ENCODE measurements around the gene TBXAS1.
"Not testable (repeated sequence)": the region's sequence is repeated elsewhere in the genome, so short reads cannot be mapped to it uniquely, and the experiment has no call there.

Gene TBXAS1

DNA sequence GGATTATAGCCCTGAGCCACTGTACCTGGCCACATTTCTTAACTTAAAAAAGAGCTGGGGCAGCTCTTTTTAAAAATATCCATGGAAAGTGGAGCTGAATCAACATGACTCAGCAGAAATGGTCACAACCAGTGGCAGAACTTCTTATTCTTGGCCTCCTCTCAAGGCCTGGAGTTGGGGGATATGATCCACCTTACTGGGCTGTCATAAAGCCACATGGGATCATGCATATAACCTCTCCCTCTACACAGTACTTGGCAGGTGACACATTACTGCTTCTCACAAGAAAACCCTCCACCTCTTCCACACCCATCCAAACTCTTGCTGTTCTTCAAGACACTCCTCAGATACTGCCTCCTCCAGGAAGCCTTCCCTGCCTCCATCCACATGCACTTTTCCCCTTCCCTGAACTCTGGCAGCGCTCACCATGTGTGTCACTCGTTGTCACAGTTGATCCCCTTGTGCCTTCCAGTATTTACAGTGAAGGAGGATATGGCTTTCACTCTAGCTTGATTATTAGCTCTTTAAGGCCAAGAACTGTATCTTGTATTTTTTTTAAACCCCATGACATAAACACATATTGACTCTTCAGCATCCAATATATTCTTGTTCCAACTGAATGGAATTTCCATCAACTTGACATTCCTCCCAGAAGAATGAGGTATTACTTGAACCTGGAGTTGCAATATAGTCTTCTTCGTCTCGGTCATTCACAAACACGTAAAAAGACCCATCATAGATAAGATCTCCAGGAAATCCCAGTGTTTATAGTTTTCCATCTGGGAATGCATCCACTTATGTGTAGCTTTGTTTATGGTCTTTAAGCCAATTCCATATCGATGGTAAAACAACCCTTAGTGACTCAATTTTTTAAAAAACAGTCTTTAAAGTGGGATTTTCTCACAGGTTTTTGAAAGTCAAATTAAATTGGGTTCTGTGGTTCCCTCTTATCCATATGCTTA is 85.5 kb downstream of the TBXAS1 start:
- peak; percentile 39 for DNase-seq (ENCODE audit: low read depth, low spot score)

DNA sequence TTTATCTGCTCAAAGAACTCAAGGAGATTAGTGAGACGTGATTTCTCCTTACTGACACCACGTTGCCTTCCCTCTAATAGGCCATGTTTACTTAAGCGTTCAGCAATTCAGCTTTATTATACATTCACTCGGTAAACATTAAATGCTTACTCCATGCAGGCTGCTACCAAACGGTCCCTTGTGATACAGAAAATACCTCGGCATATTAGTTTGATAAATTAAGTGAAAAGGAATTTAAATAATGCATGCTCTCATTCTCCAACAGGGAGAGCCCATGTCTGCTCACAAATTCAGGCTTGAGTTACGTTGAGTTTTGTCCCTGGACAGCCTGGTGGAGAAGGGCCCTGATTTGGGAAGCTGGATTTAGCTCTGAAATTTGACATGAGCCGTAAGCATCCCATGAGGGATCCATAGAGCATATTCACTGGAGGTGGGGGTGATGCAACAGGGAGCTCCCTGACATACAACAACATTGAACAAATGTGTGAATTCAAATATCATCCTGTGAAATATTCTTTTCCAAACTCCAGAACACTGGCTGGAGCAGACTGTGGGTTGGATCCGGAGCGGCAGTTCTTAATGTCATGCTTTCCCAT is 86.3 kb downstream of the TBXAS1 start:
- DNase-seq (ENCODE audit: low read depth, low spot score) = peak; percentile 70

DNA sequence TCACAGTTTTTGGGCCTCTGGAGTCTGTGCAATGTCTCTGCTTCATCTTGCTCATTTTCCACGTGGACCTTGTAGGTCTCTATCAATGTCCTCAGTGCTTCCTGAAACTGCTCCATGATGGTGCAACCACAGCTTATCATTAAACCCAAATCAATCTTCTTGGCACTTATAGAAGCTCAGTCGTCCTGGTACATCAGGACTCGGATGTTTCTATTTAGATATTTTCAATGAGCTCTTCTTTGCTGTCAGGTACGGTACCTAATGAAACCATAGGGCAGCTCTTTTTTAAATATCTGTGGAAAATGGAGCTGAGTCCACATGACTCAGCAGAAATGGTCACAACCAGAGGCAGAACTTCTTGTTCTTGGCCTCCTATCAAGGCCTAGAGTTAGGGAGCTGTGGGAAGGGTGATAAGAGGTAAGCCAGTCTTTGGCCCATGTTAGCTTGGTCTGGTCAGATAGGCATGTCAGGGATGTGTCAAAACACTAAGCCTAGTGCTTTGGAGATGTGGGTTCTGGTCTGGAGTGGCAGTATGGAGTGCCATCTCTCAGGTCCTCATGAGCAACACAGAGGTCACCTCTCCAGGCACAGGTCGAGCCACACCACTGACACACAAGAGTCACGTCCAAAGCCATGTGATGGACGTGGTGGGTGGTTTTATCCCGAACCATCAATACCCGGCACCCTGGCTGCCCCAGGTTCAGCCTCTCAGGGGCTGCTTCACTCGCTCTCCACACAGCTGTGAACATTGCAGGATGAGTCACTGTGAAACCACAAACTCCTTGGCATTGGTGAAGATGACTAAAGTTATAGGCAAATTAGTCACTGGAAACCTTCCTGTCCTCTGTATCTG is 87.0 kb downstream of the TBXAS1 start:
- DNase-seq (ENCODE audit: low read depth, low spot score) = peak; percentile 96

DNA sequence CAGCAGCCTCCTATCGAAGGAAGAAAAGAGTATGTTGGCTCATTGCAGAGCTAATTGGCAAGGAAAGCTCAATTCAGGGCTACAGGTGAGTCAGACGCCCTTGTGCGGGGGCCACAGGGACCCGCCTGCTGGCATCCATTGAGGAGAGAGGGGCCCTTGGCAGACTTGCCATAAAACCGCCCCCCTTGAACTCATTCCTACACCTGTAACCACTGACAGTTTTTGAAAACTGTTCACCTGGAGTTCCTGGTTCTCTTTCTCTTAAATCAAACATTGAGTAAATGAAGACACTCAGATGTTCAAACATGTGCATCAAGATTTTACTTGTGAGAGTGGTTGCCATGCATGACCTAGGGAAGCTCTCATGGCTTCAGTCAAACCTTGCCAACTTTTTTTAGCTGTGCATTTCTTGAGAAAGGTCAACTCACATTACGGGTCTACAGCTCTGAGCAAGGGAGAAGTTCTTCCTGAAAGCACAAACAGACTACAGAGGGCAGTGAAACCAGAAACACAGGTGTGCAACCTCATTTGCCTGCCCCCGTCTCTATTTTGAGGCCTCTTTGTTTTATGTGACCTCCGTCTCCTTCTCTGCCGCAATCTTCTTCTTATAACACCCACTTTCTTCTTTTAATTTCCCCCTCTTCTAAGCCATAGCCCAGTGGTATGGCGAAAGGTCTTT is 87.8 kb downstream of the TBXAS1 start:
- no peak for DNase-seq (ENCODE audit: low read depth, low spot score)

DNA sequence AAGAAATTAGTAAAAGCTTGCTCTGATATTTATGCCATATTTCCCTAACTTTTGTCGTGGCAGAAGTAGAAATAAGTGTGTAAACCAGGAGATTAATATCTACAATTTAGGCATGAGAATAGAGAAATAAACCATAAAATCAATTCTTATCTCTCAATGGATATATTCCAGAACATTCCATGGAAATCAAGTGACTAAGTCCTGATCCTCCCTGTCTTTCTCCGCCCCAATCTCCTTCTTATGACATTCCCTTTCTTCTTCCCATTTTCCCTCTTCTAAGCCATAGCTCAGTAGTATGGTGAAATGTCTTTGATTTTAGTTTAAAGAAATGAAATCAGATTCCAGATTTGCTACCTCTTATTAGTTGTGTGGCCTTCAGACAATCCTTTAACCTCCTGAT is 88.8 kb downstream of the TBXAS1 start:
- no peak for DNase-seq (ENCODE audit: low read depth, low spot score)

DNA sequence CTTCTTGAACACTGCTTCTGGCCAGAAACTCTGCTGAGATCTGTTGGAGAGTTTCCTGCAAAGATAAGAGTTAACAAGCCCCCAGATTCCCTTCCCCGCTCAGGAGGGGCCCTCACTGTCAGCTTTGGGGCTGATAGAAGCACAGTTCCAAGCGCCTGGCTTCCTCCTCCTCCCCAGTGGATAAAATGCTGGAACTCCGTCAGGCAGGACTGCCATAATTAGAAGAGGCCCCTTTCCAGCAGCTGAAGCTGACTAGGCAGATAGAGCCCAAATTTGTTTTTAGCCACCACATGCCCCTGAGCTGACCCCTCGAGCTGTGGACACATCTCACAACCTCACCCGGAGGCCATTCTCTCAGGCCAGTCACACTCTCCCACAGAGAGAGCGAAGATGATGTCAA is 89.4 kb downstream of the TBXAS1 start:
- DNase-seq (ENCODE audit: low read depth, low spot score) = no peak

DNA sequence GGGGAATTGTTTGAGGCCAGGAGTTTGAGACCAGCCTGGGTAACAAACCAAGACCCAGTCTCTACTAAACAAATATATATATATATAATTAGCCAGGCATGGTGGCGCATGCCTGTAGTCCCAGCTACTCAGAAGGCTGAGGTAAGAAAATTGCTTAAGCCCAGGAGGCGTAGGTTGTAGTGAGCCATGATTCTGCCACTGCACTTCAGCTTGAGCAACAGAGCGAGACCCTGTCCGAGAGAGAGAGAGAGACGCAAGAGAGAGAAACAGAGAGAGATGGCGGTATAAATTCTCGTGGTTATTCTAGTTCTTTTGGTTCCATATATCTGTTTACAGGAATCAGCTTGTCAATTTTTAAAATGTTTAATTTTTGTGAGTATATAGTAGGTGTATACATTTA is 94.0 kb downstream of the TBXAS1 start:
- no peak for DNase-seq (ENCODE audit: low read depth, low spot score)

DNA sequence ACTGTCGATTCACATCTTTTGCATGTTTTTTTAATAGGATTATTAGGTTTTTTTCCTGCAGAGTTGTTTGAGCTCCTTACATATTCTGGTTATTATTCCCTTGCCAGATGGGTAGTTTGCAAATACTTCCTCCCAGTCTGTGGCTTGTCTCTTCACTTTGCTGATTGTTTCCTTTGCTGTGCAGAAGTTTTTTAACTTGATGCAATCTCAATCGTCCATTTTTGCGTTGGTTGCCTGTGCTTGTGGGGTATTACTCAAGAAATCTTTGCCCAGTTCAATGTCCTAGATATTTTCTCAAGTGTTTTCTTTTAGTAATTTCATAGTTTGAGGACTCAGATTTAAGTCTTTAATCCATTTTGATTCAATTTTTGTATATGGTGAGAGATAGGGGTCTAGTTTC is 95.4 kb downstream of the TBXAS1 start:
- no peak for DNase-seq (ENCODE audit: low read depth, low spot score)

DNA sequence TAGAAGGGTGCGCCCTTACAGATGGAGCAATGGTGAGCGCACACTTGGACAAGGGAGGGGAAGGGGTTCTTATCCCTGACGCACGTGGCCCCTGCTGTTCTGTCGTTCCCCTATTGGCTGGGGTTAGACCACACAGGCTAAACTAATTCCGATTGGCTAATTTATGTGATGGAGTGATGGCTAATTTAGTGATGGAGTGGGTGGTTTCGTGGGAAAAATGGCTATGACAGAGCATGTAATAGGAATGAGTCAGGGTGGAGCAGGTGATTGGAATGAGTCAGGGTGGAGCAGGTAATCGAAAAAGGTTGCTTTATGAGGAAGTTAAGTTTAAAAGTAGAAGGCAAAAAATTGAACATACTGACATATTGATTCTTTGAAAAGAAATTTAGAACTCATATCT is 100.2 kb downstream of the TBXAS1 start:
- not testable (repeated sequence) for DNase-seq (ENCODE audit: low read depth, low spot score)

DNA sequence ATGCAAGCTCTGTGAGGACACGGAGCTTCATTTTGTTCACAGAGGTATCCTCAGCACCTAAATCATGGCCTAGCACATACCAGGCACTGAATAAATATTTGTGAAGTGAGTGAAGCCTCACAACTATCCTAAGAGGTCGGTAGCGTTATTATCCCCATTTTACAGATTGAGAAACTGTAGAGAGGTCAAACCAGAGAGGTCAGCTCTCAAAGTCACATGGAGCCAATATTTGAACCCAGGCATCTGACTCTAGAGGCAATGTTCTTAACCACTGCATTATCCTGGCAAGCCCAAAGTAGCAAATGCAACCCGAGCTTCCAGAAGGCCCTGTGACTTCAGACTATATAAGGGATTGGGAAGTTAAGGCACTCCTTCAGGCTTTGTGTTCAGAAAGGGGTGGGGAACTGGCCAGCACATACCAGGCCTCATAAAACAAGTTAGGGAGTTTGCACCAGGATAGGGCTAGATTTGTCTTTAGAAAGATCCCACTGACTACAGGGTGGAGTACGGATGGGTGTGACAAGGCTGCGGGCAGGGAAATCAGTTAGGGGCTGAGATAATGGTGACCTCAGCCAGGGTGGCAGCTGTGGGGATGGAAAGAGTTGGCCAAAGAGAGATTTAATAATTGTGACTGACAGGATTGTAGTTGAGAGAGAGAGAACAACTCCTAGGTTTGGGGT is 101.4 kb downstream of the TBXAS1 start:
- DNase-seq (ENCODE audit: low read depth, low spot score) = no peak

DNA sequence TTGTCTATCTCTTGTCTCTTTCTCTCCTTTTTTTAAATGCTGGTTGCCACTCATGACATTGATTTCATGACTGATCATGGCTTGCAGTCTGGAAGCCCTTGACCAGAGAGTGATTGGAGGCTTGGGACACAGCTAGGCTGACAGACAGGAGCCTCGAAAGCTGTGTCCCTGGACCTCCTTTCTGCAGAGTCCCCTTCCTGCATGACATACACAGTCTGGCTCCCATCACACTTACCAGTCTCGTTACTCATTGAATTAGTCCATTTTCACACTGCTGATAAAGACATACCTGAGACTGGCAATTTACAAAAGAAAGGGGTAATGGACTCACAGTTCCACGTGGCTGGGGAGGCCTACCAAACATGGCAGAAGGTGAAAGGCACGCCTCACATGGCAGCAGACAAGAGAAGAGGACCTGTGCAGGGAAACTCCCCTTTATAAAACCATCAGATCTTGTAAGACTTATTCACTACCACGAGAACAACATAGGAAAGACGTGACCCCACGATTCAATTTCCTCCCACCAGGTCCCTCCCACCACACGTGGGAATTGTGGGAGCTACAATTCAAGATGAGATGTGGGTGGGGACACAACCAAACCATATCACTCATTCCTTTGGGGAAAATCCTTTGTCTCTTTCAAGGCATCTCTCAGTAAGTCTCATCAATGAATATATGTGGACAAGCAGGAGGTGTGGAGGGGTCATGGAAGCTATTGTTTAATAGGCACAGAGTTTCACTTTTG is 102.3 kb downstream of the TBXAS1 start:
- no peak for DNase-seq (ENCODE audit: low read depth, low spot score)

DNA sequence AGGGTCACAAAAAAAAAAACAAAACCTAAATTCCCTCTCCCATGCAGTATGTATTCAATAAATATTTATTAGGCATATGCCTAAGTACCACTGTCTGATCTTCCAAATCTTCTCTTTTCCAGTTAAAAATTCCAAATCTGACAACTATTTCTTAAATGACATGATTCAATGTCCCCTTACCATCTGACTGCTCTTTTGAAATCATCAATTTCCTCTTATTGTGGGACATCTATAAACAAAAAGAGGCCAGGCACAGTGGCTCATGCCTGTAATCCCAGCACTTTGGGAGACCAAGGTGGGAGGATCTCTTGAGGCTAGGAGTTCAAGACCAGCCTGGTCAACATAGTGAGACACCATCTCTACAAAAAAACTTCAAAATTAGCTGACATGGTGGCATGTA is 103.5 kb downstream of the TBXAS1 start:
- DNase-seq (ENCODE audit: low read depth, low spot score) = no peak

DNA sequence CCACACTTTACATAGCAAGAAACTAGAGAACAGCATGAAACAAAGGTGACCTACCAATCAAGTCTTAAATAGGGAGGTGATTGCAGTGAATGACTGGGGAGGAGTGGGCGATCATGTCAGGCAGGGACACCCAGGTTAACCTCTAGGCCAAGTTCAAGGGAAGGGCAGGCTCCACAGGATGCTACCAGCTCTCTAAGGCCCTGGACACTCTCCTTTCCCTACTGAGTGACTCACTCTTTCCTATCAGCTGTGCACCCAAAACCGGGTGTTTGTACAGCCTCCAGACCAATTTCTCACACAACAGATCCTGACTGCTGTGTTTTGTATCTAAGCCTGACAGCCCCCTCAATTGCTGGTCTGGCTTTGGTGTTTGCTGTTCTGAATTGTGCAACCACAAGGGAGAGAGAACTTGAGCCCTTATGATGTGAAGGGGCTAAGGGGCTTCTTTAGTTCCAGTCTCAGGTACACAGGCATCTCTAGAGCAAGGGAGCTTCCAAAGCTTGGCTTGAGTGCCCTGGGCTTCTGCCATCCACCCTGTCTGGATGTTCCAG is 107.8 kb downstream of the TBXAS1 start:
- peak; percentile 70 for DNase-seq (ENCODE audit: low read depth, low spot score)

DNA sequence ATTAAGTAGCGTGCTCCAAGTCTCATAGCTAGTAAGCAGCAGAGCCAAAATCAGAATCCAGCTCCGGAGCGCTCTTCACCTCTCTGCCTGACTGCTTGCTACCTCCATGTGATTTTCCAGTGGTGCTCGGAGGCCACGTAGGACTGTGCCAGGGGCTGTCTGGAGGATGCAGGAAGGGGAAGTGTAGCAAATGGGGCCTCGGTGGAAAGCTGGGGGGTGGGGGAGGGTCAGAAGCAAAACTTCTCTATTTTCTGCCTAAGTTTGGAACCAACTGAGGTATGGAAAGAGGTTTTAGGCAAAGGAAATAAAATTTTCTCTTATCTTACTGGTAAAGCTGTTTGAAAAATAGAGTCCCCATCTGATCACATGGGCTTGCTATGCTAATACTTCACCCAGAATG is 108.7 kb downstream of the TBXAS1 start:
- DNase-seq (ENCODE audit: low read depth, low spot score) = no peak

DNA sequence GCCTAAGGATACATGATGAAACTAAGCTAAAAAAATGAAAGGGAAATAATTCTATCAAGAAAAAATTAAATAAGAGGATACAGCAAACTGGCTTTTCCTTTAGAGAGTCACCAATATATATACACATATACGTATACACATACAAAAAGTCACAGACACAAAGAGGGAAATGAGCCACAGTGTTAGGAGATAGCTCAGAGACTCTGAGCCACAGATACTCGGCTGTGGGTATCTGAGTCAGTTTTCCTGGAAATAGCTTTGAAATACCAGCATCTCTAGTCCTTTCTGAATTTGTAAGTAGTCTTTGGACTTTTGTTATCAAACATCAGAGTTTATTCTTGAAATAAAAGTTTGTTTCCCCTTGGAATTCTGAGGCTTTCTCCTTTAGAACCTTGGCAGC is 111.8 kb downstream of the TBXAS1 start:
- no peak for DNase-seq (ENCODE audit: low read depth, low spot score)

DNA sequence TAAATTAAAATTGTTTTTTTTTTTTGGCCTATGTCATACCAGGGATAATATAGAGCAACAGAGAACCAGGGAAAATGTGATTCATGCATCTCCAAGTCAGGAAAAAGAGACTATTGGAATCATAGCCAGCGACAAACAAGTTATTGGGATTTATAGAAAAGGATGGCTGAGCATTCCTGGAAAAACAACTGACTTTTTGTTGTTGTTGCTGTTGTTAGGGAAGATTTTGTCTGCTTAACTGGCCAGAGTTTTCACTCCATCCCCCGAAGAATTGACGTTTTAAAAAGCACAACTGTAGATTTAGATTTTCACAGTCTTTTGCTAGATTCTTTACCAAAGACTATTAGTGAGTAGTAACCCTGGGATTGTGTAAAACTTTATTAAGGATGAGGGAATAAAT is 112.4 kb downstream of the TBXAS1 start:
- no peak for DNase-seq (ENCODE audit: low read depth, low spot score)

DNA sequence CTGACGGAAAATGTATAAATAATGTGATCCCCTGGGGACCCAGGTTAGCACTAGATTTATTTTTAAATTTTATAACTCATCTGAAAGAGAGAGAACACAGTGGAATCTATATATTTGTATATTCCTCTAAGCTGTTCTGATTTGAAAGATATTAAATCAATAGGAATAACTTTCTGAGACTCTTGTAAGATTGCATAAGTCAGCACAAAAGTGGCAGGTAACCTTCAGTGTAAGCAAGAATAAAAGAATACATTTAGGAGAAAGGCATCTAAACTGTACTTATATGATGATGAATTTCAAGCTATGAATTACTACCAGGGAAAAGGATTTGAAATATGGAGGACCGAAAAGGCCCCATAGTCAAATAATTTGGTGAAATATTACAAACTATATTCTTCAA is 112.8 kb downstream of the TBXAS1 start:
- DNase-seq (ENCODE audit: low read depth, low spot score) = no peak

DNA sequence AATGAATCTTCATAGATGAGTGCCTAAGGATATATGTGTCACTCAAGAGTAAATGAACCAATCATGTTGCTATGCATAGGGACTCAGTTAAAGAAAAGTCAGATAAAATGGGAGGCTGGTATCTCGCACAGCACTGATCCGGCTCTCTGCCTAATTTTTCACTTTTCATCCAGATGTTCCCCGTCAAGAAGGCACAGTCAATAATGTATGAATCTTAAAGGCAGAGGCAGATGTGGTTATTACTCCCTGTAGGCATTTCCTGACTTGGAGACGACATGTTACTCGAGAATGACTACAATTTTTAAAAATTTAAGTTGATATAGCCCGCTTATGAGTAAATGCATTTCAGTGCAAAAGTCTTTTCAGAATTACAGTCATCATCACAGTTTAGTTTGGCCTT is 113.6 kb downstream of the TBXAS1 start:
- DNase-seq (ENCODE audit: low read depth, low spot score) = no peak

DNA sequence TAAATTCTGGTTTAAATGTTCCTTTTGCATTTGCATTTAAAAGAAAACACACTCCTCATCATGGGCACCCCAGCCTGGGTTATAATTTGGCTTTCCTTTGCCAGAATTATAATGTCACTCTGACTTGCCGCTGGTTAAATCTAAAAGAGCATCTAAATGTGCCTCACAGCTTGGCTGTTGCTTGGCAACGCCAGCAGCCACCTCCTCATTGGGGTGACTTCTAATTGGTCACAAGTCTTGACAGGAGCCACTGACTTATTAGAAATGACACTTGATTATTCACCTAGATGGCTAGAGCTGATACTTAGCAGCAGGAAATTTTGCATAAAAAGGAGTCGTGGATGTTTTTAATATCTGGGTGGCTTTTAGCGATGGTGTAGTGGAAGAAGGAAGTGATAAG is 114.3 kb downstream of the TBXAS1 start:
- DNase-seq (ENCODE audit: low read depth, low spot score) = no peak

DNA sequence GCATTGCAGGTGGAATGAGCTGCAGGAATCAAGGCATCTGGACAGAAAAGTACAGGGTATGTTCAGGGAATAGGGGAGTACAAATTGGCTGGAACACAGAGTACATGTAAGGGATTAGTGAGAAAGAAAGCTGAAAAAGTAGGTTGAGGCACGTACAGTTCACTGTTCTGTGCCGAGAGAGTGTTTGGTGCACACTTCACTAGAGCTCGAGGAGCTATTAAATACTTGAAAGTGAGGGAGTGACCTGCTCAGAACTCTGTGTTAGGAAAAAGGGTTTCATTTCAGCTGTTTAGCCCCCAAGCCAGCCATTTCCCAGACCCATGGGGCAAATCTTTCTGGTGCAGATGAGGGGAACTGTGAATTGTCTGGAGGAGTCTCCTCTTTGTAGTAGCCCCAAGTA is 115.2 kb downstream of the TBXAS1 start:
- DNase-seq (ENCODE audit: low read depth, low spot score) = no peak

Measured in astrocyte of the hippocampus (primary cell).